Caco-2 (cell line): ENCODE results near the gene LRBA. TPM values are rescaled to one million over a fixed set of nuclear protein-coding genes. Genes with fewer than 3 reads are reported as not detected.

Experiments used
- BruUV-seq: library from RNA; stranded (reverse); fragments of 400-500 nt; replicated peaks from 2 replicates; lab custom pipeline; 2021; lab: Mats Ljungman, UMichigan
- CTCF ChIA-PET: fragments of 300-600 bp; sonication (Branson Sonifier 250); formaldehyde crosslinking; loops from one replicate; lab custom pipeline; 2022; ENCODE audit warnings: antibody characterized with exemption; lab: Charles Lee
- POLR2A ChIA-PET: fragments of 300-600 bp; sonication (Branson Sonifier 250); formaldehyde crosslinking; loops from one replicate; lab custom pipeline; 2022; ENCODE audit warnings: antibody characterized with exemption; lab: Charles Lee
- DNase-seq, 2 experiments: peaks; one replicate each; pipeline versions ENCODE4 v3.0.0 to v3.0.0-alpha.2; 2020 to 2022
- H3K27me3 ChIP-seq: replicated peaks from 2 replicates; pipeline ENCODE4 v1.6.0; 2011; ENCODE audit warnings: low read length; ENCODE audit not compliant: control insufficient read depth, insufficient read depth
- H3K36me3 ChIP-seq: 2 replicates; pipeline ENCODE4 v1.5.1; 2011; ENCODE audit warnings: low read length; ENCODE audit not compliant: control insufficient read depth, insufficient read depth
- H3K4me1 ChIP-seq: fragments of 250-450 bp; sonication (Bioruptor Pico); 2 replicates; pipeline ENCODE4 v1.5.1; 2020; ENCODE audit warnings: mild to moderate bottlenecking
- H3K4me3 ChIP-seq: 2 replicates; pipeline ENCODE4 v1.5.1; 2011; ENCODE audit warnings: low read depth, mild to moderate bottlenecking, control low read depth, low read length
- H3K9me3 ChIP-seq: fragments of 250-450 bp; sonication (Bioruptor Pico); 2 replicates; pipeline ENCODE4 v1.5.1; 2020; ENCODE audit warnings: mild to moderate bottlenecking, moderate library complexity
- H3K27ac Mint-ChIP-seq: one replicate; pipeline ENCODE4 v1.8.0; 2022; ENCODE audit warnings: mixed read lengths; ENCODE audit not compliant: unreplicated experiment
- H3K27me3 Mint-ChIP-seq: one replicate; pipeline ENCODE4 v1.8.0; 2022; ENCODE audit warnings: mixed read lengths; ENCODE audit not compliant: insufficient read depth, unreplicated experiment
- H3K36me3 Mint-ChIP-seq: one replicate; pipeline ENCODE4 v1.8.0; 2022; ENCODE audit warnings: mild to moderate bottlenecking, mixed read lengths; ENCODE audit not compliant: insufficient read depth, unreplicated experiment
- H3K4me1 Mint-ChIP-seq: one replicate; pipeline ENCODE4 v1.8.0; 2022; ENCODE audit warnings: low read depth, mixed read lengths; ENCODE audit not compliant: unreplicated experiment
- H3K4me3 Mint-ChIP-seq: one replicate; pipeline ENCODE4 v1.8.0; 2022; ENCODE audit warnings: mild to moderate bottlenecking, moderate library complexity, mixed read lengths; ENCODE audit not compliant: unreplicated experiment
- H3K9me3 Mint-ChIP-seq: one replicate; pipeline ENCODE4 v1.8.0; 2022; ENCODE audit warnings: mixed read lengths; ENCODE audit not compliant: unreplicated experiment
- CTCF ChIP-seq, 2 experiments: fragments of 200-600 bp in 1 of 2; IDR thresholded peaks; 1 replicate in 1 of 2; 2 replicates in 1 of 2; pipeline versions ENCODE4 v1.5.1 to v1.8.0; 2011 to 2022; ENCODE audit warnings: antibody characterized with exemption in 1 of 2, control low read depth in 1 of 2, inconsistent platforms in 1 of 2, low read depth in 1 of 2, low read length in 1 of 2, mild to moderate bottlenecking in 1 of 2, moderate library complexity in 1 of 2; ENCODE audit not compliant: insufficient read depth in 1 of 2, severe bottlenecking in 1 of 2, unreplicated experiment in 1 of 2
- intact Hi-C: fragments of 100-400 bp; cut with micrococcal nuclease; formaldehyde crosslinking; loops from one replicate; pipeline ENCODE4 v1.10.0; 2022; ENCODE audit not compliant: unreplicated experiment
- total RNA-seq: library from RNA; stranded (reverse); gene quantifications from 2 replicates; pipeline ENCODE4 v1.2.3, GENCODE V29; 2022

Gene LRBA
- total RNA-seq, 1 experiment from 2014 or later, result 53.2 TPM

- H3K9me3 Mint-ChIP-seq, result no peaks in the 10 kb centered on the region
- no peak for DNase-seq
- no peak overlapping the region for H3K4me3 ChIP-seq
- POLR2A ChIA-PET, result no interaction called here
- no peaks in the 10 kb centered on the region for H3K36me3 ChIP-seq
- no peaks in the 10 kb centered on the region for H3K9me3 ChIP-seq
- H3K27ac Mint-ChIP-seq, result no peak overlapping the region
- no peak for TF ChIP-seq CTCF (IDR thresholded peaks at IDR 0.05; ENCODE audit: insufficient read depth in 1 of 2, low read depth in 1 of 2, low read length in 1 of 2, severe bottlenecking in 1 of 2, unreplicated experiment in 1 of 2)
- intact Hi-C loops, result loop anchor here (5.0 kb wide), 1 partner anchor 328 kb away; no protein-coding TSS in a partner anchor
- no peaks in the 10 kb centered on the region for H3K27me3 ChIP-seq
- no TSS peak for BruUV-seq
- H3K36me3 Mint-ChIP-seq, result peaks cover 5% of the 10 kb centered on the region
- no peak overlapping the region for H3K4me3 Mint-ChIP-seq
- no peaks in the 10 kb centered on the region for H3K4me1 ChIP-seq
- no peaks in the 10 kb centered on the region for H3K27me3 Mint-ChIP-seq
- CTCF ChIA-PET, result no interaction called here
- H3K4me1 Mint-ChIP-seq, result peaks cover 7% of the 10 kb centered on the region
These were observed 775.1 kb downstream of the LRBA start for GRCh38 chr4:150240011-150240410.

- no peaks in the 10 kb centered on the region for H3K9me3 Mint-ChIP-seq
- TF ChIP-seq CTCF (IDR thresholded peaks at IDR 0.05; ENCODE audit: insufficient read depth in 1 of 2, low read depth in 1 of 2, low read length in 1 of 2, severe bottlenecking in 1 of 2, unreplicated experiment in 1 of 2), result no peak
- ChIA-PET POLR2A (no interaction called here), CTCF (no interaction called here)
- intact Hi-C loops, result no loop called here
- no peaks in the 10 kb centered on the region for H3K27me3 ChIP-seq
- H3K4me3 Mint-ChIP-seq, result no peak overlapping the region
- no peaks in the 10 kb centered on the region for H3K9me3 ChIP-seq
- BruUV-seq, result no TSS peak
- DNase-seq, result no peak
- no peaks in the 10 kb centered on the region for H3K36me3 ChIP-seq
- H3K36me3 Mint-ChIP-seq, result peaks cover 5% of the 10 kb centered on the region
- H3K4me1 ChIP-seq, result no peaks in the 10 kb centered on the region
- H3K27me3 Mint-ChIP-seq, result no peaks in the 10 kb centered on the region
- no peak overlapping the region for H3K4me3 ChIP-seq
- peaks cover 7% of the 10 kb centered on the region for H3K4me1 Mint-ChIP-seq
- no peak overlapping the region for H3K27ac Mint-ChIP-seq
These were observed 776.5 kb downstream of the LRBA start for GRCh38 chr4:150238591-150238990.

GRCh38 chr4:150237110-150237872 is 777.8 kb downstream of the LRBA start:
- H3K4me3 ChIP-seq, result no peak overlapping the region
- H3K27me3 ChIP-seq, result no peaks in the 10 kb centered on the region
- TF ChIP-seq CTCF (IDR thresholded peaks at IDR 0.05; ENCODE audit: insufficient read depth in 1 of 2, low read depth in 1 of 2, low read length in 1 of 2, severe bottlenecking in 1 of 2, unreplicated experiment in 1 of 2), result no peak
- H3K27me3 Mint-ChIP-seq, result no peaks in the 10 kb centered on the region
- H3K27ac Mint-ChIP-seq, result no peak overlapping the region
- peaks cover 5% of the 10 kb centered on the region for H3K36me3 Mint-ChIP-seq
- no peaks in the 10 kb centered on the region for H3K4me1 ChIP-seq
- POLR2A ChIA-PET, result no interaction called here
- no peak for DNase-seq
- H3K4me1 Mint-ChIP-seq, result peaks cover 7% of the 10 kb centered on the region
- H3K4me3 Mint-ChIP-seq, result no peak overlapping the region
- no TSS peak for BruUV-seq
- H3K36me3 ChIP-seq, result no peaks in the 10 kb centered on the region
- no peaks in the 10 kb centered on the region for H3K9me3 ChIP-seq
- CTCF ChIA-PET, result no interaction called here
- intact Hi-C loops, result no loop called here
- H3K9me3 Mint-ChIP-seq, result no peaks in the 10 kb centered on the region
